Sigmoid colon (tissue), 4 donors: ENCODE data around the gene TLR10.

ENCODE experiments used
- CTCF ChIP-seq, 4 experiments: fragments of 450-650 bp in 3 of 4; fragments of 200-600 bp in 1 of 4; IDR thresholded peaks; one replicate each; pipeline ENCODE4 v1.5.1; 2016 to 2019; ENCODE audit warnings: antibody characterized with exemption in 4 of 4, mild to moderate bottlenecking in 3 of 4, moderate library complexity in 2 of 4
- EP300 ChIP-seq, 4 donors: sonication (generic); formaldehyde crosslinking; IDR thresholded peaks; one replicate each; pipeline ENCODE4 v1.6.1; 2017; ENCODE audit warnings: antibody characterized with exemption in 4 of 4
- POLR2A ChIP-seq, 2 donors: fragments of 450-650 bp; IDR thresholded peaks; one replicate each; pipeline ENCODE4 v1.6.1; 2016; ENCODE audit warnings: antibody characterized with exemption in 2 of 2, mild to moderate bottlenecking in 2 of 2, moderate library complexity in 2 of 2
- POLR2AphosphoS5 ChIP-seq, 4 donors: sonication (generic); formaldehyde crosslinking; IDR thresholded peaks; one replicate each; pipeline ENCODE4 v1.6.1; 2017; ENCODE audit warnings: antibody characterized with exemption in 4 of 4

- no peak for TF ChIP-seq CTCF (IDR thresholded peaks at IDR 0.05)
- TF ChIP-seq POLR2A (IDR thresholded peaks at IDR 0.05): no peak
- no peak for TF ChIP-seq POLR2AphosphoS5 (IDR thresholded peaks at IDR 0.05)
- TF ChIP-seq EP300 (IDR thresholded peaks at IDR 0.05): no peak
These were observed 35.7 kb upstream of the TLR10 start for GRCh38 chr4:38818441-38818976.
